Kasumi-1 (cell line): ENCODE data around the gene SRF.

Experiments used
- DNase-seq, 2 experiments: peaks; one replicate each; lab custom pipeline; 2025; lab: John Stamatoyannopoulos, UW

Gene SRF

DNA sequence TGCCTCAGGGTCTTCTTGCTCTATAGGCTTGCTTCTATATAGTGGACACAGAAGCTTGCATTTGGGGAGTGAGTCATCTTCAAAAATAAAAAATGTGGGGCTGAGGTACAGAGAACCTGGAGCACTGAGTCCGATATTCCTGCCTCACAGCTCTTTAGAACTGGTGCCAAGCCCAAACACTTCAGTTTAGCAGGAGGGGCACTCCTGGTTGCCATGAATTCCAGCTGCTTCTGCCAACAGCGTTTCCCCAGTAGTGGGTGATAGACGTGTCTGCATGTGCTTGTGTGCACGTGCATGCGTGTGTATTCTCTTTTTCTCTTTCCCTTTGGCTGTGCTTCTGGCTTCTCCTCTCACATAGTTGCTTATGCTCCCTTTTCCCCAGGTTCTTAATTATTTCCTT, 46.3 kb downstream of the SRF start:
- no peak for DNase-seq

DNA sequence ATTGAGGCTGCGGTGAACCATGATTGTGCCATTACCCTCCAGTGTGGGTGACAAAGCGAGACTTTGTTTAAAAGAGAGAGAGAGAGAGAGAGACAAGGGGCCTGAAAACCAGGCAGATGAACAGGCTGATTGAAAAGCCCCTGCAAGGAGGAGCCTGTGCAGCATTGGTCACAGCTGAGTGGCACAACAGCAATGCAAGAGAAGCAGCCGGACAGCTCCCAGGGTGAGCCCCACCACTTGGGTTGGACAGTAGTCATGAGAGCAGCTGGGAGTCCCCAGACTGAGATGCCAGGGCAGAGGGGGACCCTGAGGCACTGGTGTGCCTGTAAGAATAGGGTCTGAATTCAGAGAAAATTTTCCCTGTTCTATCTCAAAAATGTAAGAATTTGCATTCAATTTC, 48.0 kb downstream of the SRF start:
- no peak for DNase-seq

DNA sequence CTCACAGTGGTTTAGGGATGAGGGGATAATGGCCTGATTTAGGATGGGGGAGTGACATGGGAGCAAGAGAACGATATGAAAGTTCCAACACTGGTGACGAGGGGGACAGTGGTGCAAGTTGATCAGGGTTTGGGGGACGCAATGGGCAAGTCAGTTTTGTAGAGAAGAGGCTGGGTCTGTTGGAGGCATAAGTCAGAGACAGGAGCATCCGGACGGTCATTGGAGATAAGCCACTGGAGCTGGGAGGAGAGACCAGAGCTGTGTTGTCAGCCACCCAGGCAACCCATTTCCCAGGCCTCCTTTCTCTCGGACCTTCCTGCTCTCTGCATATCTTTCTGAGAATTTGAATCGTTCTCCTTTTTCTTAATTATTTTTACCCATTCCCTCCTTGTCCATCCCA, 48.7 kb downstream of the SRF start:
- DNase-seq = no peak

DNA sequence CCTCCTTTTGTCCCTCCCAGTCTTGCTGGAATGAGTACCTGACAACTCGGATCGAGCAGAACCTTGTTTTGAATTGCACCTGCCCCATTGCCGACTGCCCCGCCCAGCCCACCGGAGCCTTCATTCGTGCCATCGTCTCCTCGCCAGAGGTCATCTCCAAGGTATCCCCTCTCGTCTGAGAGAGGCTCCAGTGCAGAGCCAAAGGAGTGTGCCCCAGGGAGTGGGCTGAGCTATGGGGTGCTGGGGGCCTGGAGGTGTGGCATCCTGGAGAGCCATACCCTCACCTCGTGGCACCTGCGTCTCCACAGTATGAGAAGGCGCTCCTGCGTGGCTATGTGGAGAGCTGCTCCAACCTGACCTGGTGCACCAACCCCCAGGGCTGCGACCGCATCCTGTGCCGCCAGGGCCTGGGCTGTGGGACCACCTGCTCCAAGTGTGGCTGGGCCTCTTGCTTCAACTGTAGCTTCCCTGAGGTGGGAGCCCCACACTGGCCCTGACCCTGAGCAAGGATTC, 49.4 kb downstream of the SRF start:
- DNase-seq = no peak

DNA sequence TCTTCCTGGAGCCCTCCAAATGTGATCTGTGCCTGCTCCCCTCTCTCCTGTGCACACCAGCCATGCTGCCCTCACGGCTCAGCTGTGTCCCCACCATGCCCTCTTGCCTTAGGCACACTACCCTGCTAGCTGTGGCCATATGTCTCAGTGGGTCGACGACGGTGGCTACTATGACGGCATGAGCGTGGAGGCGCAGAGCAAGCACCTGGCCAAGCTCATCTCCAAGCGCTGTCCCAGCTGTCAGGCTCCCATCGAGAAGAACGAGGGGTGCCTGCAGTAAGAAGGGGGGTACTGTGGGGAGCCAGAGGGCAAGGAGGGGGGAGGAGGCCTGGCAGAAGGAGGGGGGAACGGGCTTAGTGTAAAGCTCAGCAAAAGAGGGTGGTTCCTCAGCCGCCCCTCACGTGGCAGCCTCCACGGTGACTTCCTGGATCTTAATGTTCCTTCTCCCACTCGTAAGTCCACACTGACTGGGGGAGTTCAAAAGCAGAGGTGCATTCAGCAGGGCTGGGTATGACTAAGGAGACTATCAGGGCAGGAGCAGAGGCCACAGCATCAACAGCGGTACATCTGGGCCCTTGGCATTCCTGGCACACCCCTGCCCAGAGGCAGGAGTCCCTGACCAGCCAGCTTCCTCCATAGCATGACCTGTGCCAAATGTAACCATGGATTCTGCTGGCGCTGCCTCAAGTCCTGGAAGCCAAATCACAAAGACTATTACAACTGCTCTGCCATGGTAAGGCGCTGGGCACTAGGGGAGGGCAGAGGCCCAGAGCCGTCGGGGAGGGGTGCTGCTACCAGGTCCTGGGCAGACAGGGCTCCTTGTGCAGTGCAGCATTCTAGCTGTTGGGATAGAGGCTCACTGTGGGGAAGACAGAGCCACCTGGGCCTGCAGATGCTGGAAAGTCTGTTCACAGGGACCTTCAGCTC, 50.2 kb downstream of the SRF start:
- no peak for DNase-seq

DNA sequence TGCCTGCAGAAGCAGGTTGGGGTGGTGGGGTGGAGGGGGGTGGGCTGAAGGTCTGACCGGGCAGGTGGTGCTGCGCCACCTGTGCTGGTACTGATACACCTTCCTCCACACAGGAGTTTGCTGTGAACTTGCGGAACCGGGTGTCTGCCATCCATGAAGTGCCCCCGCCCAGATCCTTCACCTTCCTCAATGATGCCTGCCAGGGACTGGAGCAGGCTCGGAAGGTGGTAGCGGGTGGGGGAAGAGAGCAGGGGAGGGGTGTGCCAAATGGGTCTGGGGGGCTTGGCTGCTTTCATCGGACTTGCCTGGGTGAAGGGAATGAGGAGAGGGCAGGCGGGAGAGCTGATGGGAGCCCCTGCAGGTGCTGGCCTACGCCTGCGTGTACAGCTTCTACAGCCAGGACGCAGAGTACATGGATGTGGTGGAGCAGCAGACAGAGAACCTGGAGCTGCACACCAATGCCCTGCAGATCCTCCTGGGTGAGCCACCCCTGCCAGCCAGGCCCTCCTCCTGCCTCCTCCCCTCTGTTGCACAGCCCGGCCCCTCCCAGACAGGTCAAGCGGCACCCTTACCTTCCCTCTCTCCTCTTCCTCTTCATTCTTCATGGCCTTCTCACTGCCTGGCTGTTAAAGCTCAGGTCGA, 51.5 kb downstream of the SRF start:
- no peak for DNase-seq

DNA sequence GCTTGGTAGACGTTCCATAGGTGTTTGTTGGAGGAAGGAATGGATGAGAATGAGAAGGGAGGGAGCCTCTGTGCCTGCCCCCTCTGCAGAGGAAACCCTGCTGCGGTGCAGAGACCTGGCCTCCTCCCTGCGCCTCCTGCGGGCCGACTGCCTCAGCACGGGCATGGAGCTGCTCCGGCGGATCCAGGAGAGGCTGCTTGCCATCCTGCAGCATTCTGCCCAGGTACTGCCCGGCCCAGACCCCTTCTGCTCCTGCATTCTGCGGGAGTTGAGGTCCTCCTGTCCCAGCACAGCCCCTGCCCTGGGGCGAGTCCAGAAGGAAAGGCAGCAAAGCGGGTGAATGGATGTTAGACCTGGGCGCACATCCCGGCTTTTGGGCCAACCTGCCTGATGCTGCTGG, 52.1 kb downstream of the SRF start:
- DNase-seq = no peak

DNA sequence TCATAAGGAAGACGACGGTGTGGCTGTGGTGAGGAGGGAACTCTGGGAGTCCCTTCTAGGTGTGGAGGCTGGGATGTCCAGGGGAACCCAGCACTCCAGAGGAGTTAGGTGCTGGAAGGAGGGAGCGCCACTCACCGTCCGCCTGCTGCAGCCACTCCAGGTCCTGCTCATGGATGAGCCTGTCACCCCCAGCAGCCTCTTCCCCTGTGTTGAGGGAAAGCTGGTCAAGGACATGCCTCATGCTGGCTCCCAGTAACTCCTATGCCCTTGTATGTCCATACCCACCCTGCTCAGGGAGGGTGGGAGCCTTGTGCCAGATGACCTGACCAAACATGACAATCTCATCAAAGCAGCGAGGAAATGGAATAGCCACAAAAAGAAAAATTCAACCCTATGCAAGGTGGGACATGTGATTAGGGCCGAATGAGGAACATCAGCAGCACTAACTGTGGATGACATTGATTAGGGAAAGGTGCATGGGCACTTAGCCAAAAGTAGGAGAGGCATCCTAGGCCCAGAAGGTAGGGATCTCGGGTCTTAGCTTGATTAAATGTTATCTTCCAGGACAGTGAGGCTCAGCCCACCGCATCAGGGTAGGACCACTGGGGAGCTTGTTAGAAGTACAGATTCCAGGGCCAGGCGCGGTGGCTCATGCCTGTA, 55.3 kb downstream of the SRF start:
- DNase-seq = no peak

DNA sequence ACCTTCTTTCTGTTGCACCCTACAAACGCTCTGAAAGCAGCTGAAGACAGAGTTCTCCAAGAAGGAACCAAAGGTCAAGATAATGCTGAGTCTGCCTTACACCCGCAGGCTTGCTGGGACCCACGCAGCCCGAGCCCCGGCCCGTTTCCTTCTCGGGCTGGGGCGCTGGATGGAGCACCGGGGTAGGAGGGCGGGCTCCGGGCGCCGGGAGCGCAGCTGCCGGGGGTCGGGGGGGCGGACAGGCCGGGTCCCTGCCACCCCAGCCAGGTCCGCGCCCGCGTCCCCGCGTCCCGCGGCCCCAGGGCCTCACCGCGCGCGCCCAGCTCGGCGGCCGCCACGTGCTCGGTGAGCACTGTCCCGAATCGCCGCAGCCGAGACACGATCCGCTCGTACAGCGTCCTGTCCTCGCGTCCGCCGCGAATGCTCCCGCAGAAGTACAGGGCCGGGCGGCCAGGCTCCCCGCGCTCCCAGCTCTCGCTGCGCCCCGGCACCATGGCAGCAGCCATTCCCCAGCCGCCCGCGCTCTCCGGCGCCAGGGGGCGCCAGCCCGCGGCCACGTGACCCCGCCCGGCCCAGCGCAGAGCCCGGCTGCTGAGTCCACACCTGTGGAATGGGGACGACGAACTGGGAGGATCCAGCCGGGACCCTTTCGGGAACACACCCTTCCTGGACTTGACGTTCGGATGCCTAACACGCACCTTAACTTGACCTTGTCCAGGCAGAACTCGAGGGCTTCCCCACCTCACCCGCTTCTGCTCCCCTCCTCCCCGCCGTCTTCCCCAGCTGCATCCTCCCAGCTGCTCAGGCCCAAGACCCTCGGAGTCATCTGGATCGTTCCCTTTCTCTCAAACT, 58.1 kb downstream of the SRF start, which contains the start of gene DNPH1:
DNPH1 (minus strand) TSS at position 531 of the 852 bp plus-strand sequence; CDS start at position 506, 25 bp downstream.
- DNase-seq = peak; percentile 35 to 45

DNA sequence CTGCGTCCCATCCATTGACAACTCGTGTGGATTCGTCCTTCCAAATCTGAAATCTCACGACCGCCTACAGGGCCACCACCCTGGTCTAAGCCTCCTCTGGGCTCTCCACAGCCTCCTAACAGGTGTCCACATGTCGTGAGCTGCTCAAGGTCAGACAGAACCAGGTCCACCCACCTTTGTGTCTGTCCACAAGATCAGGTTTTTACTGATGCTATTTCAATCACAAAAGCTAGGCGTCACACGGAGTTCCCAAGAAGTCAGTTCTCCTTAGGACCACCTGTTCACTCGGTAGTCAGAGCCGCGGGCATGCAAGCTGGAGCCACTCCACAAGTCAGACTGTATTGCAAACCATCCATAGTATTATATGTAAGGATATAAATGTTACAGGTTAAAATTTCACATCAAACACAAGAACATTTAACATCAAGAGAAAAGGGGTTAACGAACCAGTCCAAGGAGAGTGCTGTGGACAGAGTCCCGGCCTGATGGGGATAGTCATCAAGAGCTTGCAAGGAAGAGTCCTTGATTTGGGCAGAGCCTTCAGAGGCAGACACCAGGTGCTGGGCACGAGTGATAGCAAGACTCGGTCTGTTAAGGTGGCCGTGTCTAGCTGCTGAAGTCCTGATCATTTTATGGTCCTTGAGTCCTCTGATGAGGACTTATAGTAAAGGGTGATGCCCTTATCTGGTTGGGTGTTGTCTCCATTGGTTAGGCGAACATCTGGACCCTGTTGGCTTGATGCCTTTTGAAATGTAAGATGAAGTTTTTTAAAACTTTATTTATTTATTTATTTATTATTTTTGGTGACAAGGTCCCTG, 58.9 kb downstream of the SRF start:
- no peak for DNase-seq

DNA sequence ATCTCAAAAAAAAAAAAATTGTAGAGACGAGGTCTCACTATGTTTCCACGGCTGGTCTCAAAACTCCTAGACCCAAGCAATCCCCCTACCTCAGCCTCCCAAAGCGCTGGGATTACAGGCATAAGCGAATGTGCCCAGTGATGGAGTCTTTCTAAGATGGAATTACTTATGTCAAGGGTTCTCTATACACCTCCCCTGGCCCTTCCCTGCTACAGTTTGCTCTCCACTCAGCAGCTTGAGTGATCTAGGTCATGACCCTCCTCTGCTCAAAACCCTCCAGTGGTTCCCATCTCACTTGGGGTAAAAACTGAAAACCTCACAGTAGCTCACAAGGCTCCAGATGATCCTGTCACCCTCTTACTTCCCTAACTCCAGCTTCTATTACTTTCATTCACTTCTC, 60.0 kb downstream of the SRF start:
- no peak for DNase-seq
